GM21825 (cell line): ENCODE measurements around the gene ZDHHC11.
"Not testable (repeated sequence)": the region's sequence is repeated elsewhere in the genome, so short reads cannot be mapped to it uniquely, and the experiment has no call there.

ENCODE experiments used
- ATAC-seq: cut with Tn5 transposase; IDR thresholded peaks from one replicate; pipeline ENCODE4 v1.9.1; 2021; ENCODE audit warnings: mild to moderate bottlenecking, moderate library complexity; ENCODE audit not compliant: unreplicated experiment

ZDHHC11 gene

GRCh38 chr5:778967-779366, 71.8 kb downstream of the ZDHHC11 start:
- not testable (repeated sequence) for ATAC-seq

DNA sequence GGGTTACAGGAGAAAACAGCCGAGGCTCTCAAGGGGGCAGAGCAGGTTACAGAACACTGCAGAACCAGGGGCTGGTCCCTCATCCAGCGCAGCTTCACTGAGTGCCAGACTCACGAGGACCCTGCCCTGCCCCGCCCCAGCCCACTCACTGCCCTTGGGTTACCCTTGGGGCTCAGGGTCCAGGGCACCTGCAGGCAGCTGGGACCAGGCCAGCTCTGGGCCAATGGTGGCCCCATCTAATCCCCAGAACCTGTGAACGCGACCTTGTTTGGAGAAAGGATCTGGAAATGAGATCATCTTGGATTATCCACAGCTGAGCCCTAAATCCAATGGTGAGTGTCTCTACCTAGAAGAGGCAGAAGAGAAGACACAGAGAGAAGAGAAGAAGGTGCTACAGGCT, 72.4 kb downstream of the ZDHHC11 start:
- not testable (repeated sequence) for ATAC-seq

DNA sequence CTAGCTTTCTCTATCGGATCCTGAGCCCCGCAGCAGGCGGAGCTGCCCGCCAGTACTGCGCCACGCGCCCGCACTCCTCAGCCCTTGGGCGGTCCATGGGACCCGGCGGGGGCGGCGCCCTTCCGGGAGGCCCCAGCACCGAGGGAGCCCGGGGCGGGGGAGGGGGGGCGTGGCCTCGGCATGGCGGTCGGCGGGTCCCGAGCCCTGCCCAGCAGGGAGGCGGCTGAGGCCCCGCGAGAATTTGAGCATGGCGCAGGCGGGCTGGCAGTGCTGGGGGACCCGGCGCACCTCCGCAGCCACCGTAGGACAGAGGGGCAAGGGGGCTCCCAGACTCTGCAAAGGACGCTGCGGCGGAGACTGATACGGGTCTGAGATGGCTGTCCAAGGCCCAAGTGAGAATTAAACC, 73.0 kb downstream of the ZDHHC11 start:
- no peak for ATAC-seq

- ATAC-seq = no peak
Measured at GRCh38 chr5:776862-777711, 73.7 kb downstream of the ZDHHC11 start.

DNA sequence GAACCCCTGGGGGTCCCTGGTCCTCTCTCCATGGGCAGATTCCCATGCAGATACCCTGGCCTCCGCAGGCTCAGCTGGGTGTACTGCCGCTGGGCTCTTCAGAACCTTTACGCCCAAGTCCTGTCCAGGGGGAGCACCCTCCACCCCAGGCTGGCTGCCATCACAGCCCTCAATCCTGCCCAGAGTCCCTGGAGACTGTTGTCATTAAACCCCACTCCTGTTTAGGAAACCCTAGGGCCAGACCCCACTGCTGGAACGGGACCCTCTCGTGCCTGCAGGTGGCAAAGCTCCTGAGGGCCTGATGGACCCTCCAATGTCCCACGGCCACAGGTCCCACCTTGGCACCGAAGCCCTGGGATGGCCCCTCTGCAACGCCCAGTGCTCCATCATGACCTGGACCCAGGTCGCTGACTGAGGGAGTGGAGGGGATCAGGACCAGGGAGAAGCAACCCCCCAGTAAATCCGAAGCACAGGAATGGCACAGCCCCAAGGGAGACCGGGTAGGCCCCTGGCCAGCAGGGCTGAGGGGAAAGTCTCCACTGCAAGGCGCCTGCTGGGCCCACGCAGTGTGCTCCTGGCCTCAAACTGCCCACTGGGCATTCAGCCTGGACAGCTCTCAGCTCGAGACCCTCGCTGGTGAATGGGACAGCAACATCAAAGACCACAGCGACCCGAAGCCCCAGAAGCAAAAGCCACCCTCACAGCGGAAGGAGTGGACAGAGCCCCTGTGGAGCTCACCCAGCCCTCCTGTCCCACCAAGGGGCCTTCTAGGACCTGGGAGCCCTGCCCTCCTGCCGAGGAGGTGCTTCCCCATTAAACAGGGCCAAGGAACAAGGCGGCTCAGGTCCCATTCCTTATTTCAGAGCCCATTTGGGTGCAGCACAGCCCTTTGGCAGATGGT, 74.6 kb downstream of the ZDHHC11 start:
- ATAC-seq = no peak

- not testable (repeated sequence) for ATAC-seq
Measured at GRCh38 chr5:775595-775960, 75.2 kb downstream of the ZDHHC11 start.

GRCh38 chr5:774854-775505, 75.8 kb downstream of the ZDHHC11 start:
- ATAC-seq = not testable (repeated sequence)

DNA sequence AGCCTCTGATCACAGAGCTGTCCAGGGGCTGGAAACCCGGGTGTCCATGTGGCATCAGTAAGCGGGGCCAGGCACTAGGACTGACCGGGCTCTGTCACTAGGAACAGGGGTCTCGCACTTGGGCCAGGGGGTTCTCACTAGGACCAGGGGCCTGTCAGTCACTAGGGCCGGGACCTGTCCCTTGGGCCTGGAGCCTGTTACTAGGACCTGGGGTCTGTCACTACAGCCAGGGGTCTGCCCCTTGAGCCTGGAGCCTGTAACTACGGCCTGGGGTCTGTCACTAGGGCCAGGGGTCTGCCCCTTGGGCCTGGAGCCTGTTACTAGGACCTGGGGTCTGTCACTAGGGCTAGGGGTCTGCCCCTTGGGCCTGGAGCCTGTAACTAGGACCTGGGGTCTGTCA, 76.5 kb downstream of the ZDHHC11 start:
- ATAC-seq = not testable (repeated sequence)

- ATAC-seq = no peak
Measured at GRCh38 chr5:773517-774264, 77.1 kb downstream of the ZDHHC11 start.

DNA sequence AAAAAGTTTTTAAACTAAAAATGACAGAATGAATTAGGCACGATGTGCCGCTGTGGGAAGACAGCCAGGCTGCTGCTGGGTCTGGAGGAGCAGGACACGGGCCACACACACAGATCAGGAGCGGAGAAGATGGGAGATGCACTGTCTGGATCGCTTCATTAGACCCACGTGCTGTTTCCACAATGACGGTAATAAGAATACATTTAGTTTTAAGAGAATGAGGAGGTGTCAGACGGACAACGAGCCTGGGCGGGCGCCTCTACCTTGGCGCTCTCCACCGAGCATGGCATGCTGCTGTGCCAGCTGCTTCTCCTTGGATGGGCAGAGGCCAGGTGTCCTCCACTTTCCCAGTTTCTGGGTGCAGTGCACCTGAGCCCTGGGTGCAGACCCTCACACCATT, 77.9 kb downstream of the ZDHHC11 start:
- not testable (repeated sequence) for ATAC-seq

GRCh38 chr5:772547-772890, 78.3 kb downstream of the ZDHHC11 start:
- ATAC-seq = not testable (repeated sequence)

- not testable (repeated sequence) for ATAC-seq
Measured at GRCh38 chr5:771841-772546, 78.8 kb downstream of the ZDHHC11 start.

DNA sequence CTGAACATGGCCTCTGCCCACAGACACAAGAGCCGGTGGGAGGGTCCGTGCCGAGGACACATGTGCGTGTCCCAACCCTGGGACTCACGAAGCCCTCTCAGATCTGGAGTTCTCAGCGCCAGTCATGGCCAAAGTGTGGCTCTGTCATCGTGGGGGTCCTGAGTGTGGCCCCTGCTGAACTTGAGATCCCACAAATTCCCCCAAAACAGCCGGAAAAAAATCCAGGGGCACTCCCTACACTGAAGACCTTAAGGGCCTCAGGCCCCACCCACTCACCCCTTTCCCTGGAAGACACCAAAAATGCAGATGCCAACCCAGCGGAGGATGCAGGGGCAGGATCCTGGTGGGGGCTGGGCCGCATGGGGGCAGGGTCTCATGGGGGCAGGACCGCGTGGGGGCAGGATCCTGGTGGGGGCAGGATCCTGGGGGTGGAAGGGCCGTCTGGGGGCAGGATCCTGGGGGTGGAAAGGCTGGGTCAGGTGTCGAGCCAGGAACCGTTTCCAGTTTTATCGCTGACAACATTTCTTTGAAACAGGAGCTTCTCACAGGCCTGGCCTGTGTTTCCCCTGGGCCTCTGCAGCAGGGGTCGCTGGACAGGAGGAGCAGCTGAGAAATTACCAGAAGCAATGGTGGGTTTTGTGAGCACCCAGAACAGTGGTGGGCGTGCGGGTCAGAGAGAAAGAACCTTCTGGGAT, 79.6 kb downstream of the ZDHHC11 start:
- ATAC-seq = not testable (repeated sequence)

GRCh38 chr5:770585-770984, 80.2 kb downstream of the ZDHHC11 start:
- ATAC-seq = not testable (repeated sequence)

DNA sequence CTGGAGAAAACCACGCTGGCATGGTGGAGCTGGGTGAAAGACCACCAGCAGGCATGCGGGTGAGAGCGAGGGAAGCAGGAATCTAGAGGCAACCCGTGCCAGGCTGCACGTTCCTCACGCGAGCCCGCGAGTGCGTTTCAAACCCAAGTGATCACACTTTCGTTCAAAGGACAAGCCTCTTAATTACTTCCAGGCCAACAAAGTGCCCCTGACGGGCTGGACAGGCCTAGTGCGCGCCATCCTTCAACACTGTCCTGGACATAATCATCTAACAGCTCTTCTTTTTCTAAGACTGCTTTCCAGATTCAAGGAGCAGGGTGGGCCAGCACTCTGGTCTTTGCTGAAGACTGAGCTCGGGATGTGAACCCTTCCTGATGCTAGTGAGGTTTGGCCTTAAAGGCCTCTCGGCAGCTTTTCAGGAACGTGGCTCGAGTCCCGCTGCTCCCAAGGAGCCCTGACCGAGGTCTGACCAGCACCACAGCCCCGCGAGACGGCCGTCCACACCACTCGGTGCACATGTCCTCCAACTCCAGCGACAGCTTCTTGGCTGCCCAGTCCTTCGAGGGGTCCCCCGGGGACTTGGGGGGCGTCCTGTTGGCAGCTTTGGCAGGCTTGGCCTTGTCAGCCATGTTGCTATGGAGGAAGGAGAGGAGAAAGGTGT, 81.2 kb downstream of the ZDHHC11 start:
- ATAC-seq = not testable (repeated sequence)

- ATAC-seq = no peak
Measured at GRCh38 chr5:766666-767431, 83.9 kb downstream of the ZDHHC11 start.

- no peak for ATAC-seq
Measured at GRCh38 chr5:765948-766631, 84.7 kb downstream of the ZDHHC11 start.
